Neural crest cell (in vitro differentiated cells): ENCODE results near the gene JCAD. TPM values are rescaled to one million over a fixed set of nuclear protein-coding genes. Genes with fewer than 3 reads are reported as not detected.

Experiments
- DNase-seq: peaks from one replicate; pipeline ENCODE4 v3.0.0; 2021; ENCODE audit warnings: low read depth, mixed read lengths, low spot score
- H3K27ac Mint-ChIP-seq: one replicate; pipeline ENCODE4 v1.8.0; 2021; ENCODE audit warnings: mild to moderate bottlenecking, mixed read lengths; ENCODE audit not compliant: unreplicated experiment
- H3K27me3 Mint-ChIP-seq: 2 replicates; pipeline ENCODE4 v1.8.0; 2021; ENCODE audit warnings: low read depth, mild to moderate bottlenecking, mixed read lengths
- H3K36me3 Mint-ChIP-seq: 2 replicates; pipeline ENCODE4 v1.8.0; 2021; ENCODE audit warnings: low read depth, mild to moderate bottlenecking, mixed read lengths
- H3K4me1 Mint-ChIP-seq: 2 replicates; pipeline ENCODE4 v1.8.0; 2021; ENCODE audit warnings: mixed read lengths
- H3K4me3 Mint-ChIP-seq: one replicate; pipeline ENCODE4 v1.8.0; 2021; ENCODE audit warnings: mild to moderate bottlenecking, mixed read lengths
- H3K9me3 Mint-ChIP-seq: 2 replicates; pipeline ENCODE4 v1.8.0; 2021; ENCODE audit warnings: mixed read lengths
- CTCF ChIP-seq: fragments of 200-600 bp; sonication (generic); conservative IDR thresholded peaks from 2 replicates; pipeline ENCODE4 v1.5.0; 2021; ENCODE audit warnings: antibody characterized with exemption, mild to moderate bottlenecking
- total RNA-seq: library from RNA; stranded (reverse); gene quantifications from 2 replicates; pipeline ENCODE4 v1.2.1, GENCODE V29; 2021

Gene JCAD
- total RNA-seq, 1 donor from 2014 or later: 0.61 TPM

- Mint-ChIP-seq H3K27ac (no peak overlapping the region), H3K9me3 (no peaks in the 10 kb centered on the region), H3K27me3 (peaks cover 16% of the 10 kb centered on the region), H3K36me3 (peaks cover 2% of the 10 kb centered on the region), H3K4me1 (peaks cover 22% of the 10 kb centered on the region), H3K4me3 (no peak overlapping the region)
- no peak for TF ChIP-seq CTCF
- no peak for DNase-seq
Observed at GRCh38 chr10:30050411-30050810, 9.0 kb downstream of the JCAD start.

GRCh38 chr10:30048768-30049517, 10.4 kb downstream of the JCAD start:
- no peak for DNase-seq
- Mint-ChIP-seq H3K27me3 (peaks cover 12% of the 10 kb centered on the region), H3K4me1 (peaks cover 31% of the 10 kb centered on the region), H3K36me3 (peaks cover 2% of the 10 kb centered on the region), H3K9me3 (no peaks in the 10 kb centered on the region), H3K27ac (no peak overlapping the region), H3K4me3 (no peak overlapping the region)
- no peak for TF ChIP-seq CTCF

- Mint-ChIP-seq H3K27ac (no peak overlapping the region), H3K36me3 (peaks cover 2% of the 10 kb centered on the region), H3K4me1 (peaks cover 31% of the 10 kb centered on the region), H3K4me3 (no peak overlapping the region), H3K9me3 (no peaks in the 10 kb centered on the region), H3K27me3 (peaks cover 12% of the 10 kb centered on the region)
- DNase-seq: no peak
- TF ChIP-seq CTCF: no peak
Observed at GRCh38 chr10:30047924-30048531, 11.4 kb downstream of the JCAD start.

- Mint-ChIP-seq H3K4me1 (peaks cover 31% of the 10 kb centered on the region), H3K4me3 (no peak overlapping the region), H3K9me3 (no peaks in the 10 kb centered on the region), H3K27ac (no peak overlapping the region), H3K27me3 (peaks cover 12% of the 10 kb centered on the region), H3K36me3 (peaks cover 2% of the 10 kb centered on the region)
- DNase-seq: no peak
- no peak for TF ChIP-seq CTCF
Observed at GRCh38 chr10:30047430-30047829, 12.0 kb downstream of the JCAD start.

- peaks cover 31% of the 10 kb centered on the region for H3K4me1 Mint-ChIP-seq
- H3K4me3 Mint-ChIP-seq: no peak overlapping the region
- H3K27me3 Mint-ChIP-seq: peaks cover 12% of the 10 kb centered on the region
- no peaks in the 10 kb centered on the region for H3K9me3 Mint-ChIP-seq
- H3K27ac Mint-ChIP-seq: no peak overlapping the region
- no peak for DNase-seq
- H3K36me3 Mint-ChIP-seq: peaks cover 2% of the 10 kb centered on the region
- TF ChIP-seq CTCF: no peak
Observed at GRCh38 chr10:30046476-30046875, 12.9 kb downstream of the JCAD start.
